ENCODE data around the gene SLC5A8.
A peak's percentile ranks its signal among the peaks of the same experiment; 100 is the strongest.

SLC5A8 gene

GRCh38 chr12:101209319-101210302, at the start of gene SLC5A8:
Gene SLC5A8 (minus strand): TSS chr12:101210238. CDS start chr12:101209848, 390 bp downstream.
- DNase-seq, result peak; percentile 68

GRCh38 chr12:101257357-101257756, 47.3 kb upstream of the SLC5A8 start:
- DNase-seq, result no peak

GRCh38 chr12:101256266-101256665, 46.2 kb upstream of the SLC5A8 start:
- DNase-seq, result no peak

- no peak for DNase-seq
Observed at GRCh38 chr12:101243616-101244015, 33.6 kb upstream of the SLC5A8 start.

- DNase-seq, result no peak
Observed at GRCh38 chr12:101243074-101243473, 33.0 kb upstream of the SLC5A8 start.

GRCh38 chr12:101238800-101239329, 28.8 kb upstream of the SLC5A8 start:
- peak; percentile 92 for DNase-seq

- peak; percentile 98 for DNase-seq
Observed at GRCh38 chr12:101238306-101238705, 28.3 kb upstream of the SLC5A8 start.

GRCh38 chr12:101235686-101236085, 25.6 kb upstream of the SLC5A8 start:
- DNase-seq, result peak; percentile 43

GRCh38 chr12:101231636-101232035, 21.6 kb upstream of the SLC5A8 start:
- DNase-seq, result no peak

- DNase-seq, result no peak
Observed at GRCh38 chr12:101230547-101230946, 20.5 kb upstream of the SLC5A8 start.

- DNase-seq, result no peak
Observed at GRCh38 chr12:101229841-101230241, 19.8 kb upstream of the SLC5A8 start.

GRCh38 chr12:101221301-101221700, 11.3 kb upstream of the SLC5A8 start:
- peak; percentile 63 for DNase-seq

GRCh38 chr12:101216810-101217209, 6.8 kb upstream of the SLC5A8 start:
- no peak for DNase-seq

- no peak for DNase-seq
Observed at GRCh38 chr12:101207086-101207780, 2.8 kb downstream of the SLC5A8 start.

GRCh38 chr12:101204602-101205304, 5.3 kb downstream of the SLC5A8 start:
- no peak for DNase-seq

GRCh38 chr12:101200824-101201223, 9.2 kb downstream of the SLC5A8 start:
- no peak for DNase-seq

- no peak for DNase-seq
Observed at GRCh38 chr12:101200145-101200544, 9.9 kb downstream of the SLC5A8 start.

- no peak for DNase-seq
Observed at GRCh38 chr12:101186291-101186690, 23.7 kb downstream of the SLC5A8 start.

- no peak for DNase-seq
Observed at GRCh38 chr12:101181776-101182175, 28.3 kb downstream of the SLC5A8 start.

- no peak for DNase-seq
Observed at GRCh38 chr12:101174541-101174940, 35.5 kb downstream of the SLC5A8 start.

- no peak for DNase-seq
Observed at GRCh38 chr12:101173197-101173749, 36.8 kb downstream of the SLC5A8 start.

GRCh38 chr12:101172316-101172715, 37.7 kb downstream of the SLC5A8 start:
- DNase-seq, result no peak

- no peak for DNase-seq
Observed at GRCh38 chr12:101168001-101168400, 42.0 kb downstream of the SLC5A8 start.
